H1 (cell line): Measurements from ENCODE around the gene WSCD2. TPM values are rescaled to one million over a fixed set of nuclear protein-coding genes. Genes with fewer than 3 reads are reported as not detected.

ENCODE experiments used
- CTCF ChIA-PET: fragments of 300-600 bp; sonication (Branson Sonifier 250); formaldehyde crosslinking; loops from one replicate; lab custom pipeline; 2021; ENCODE audit not compliant: partially characterized antibody; lab: Charles Lee
- POLR2A ChIA-PET: fragments of 300-600 bp; sonication (Branson Sonifier 250); formaldehyde crosslinking; loops from one replicate; lab custom pipeline; 2021; ENCODE audit warnings: inconsistent platforms; ENCODE audit not compliant: partially characterized antibody; lab: Charles Lee
- DNase-seq, 2 experiments: peaks; one replicate each; pipeline versions ENCODE4 v3.0.0 to v3.0.0-alpha.2; 2010 to 2022; ENCODE audit warnings: low spot score in 2 of 2, low read depth in 1 of 2, mixed read lengths in 1 of 2
- FAIRE-seq: peaks from 2 replicates; lab custom pipeline; 2011; peaks lifted over from hg19 to GRCh38; lab: Jason Lieb, UNC
- H2AFZ ChIP-seq: 2 replicates; pipeline ENCODE4 v1.8.1; 2012; ENCODE audit warnings: low read length, inconsistent platforms
- H2AK5ac ChIP-seq: 2 replicates; pipeline ENCODE4 v1.6.1; 2013; ENCODE audit warnings: low read depth, low read length
- H2BK120ac ChIP-seq: replicated peaks from 2 replicates; pipeline ENCODE3; 2013; ENCODE audit warnings: low read depth, low read length, inconsistent platforms
- H2BK12ac ChIP-seq: 2 replicates; pipeline ENCODE4 v1.6.1; 2013; ENCODE audit warnings: low read depth, low read length
- H2BK15ac ChIP-seq: 2 replicates; pipeline ENCODE4 v1.6.1; 2013; ENCODE audit warnings: low read length
- H2BK20ac ChIP-seq: 2 replicates; pipeline ENCODE4 v1.6.1; 2013; ENCODE audit warnings: low read length
- H2BK5ac ChIP-seq: 2 replicates; pipeline ENCODE4 v1.6.1; 2013; ENCODE audit warnings: low read depth, low read length
- H3K14ac ChIP-seq: 2 replicates; pipeline ENCODE4 v1.6.1; 2013; ENCODE audit warnings: inconsistent platforms; ENCODE audit not compliant: insufficient read length
- H3K18ac ChIP-seq: 2 replicates; pipeline ENCODE4 v1.6.1; 2013; ENCODE audit warnings: low read length; ENCODE audit errors: extremely low read depth
- H3K23ac ChIP-seq: 2 replicates; pipeline ENCODE4 v1.6.1; 2013; ENCODE audit warnings: inconsistent platforms; ENCODE audit not compliant: insufficient read length
- H3K23me2 ChIP-seq: 2 replicates; pipeline ENCODE4 v1.6.1; 2013; ENCODE audit warnings: low read depth, low read length
- H3K27ac ChIP-seq: 2 replicates; pipeline ENCODE4 v1.6.1; 2011; ENCODE audit warnings: low read depth, low read length, inconsistent platforms
- H3K27me3 ChIP-seq, 4 experiments: replicated peaks in 1 of 4; 1 replicate in 1 of 4; 2 replicates in 3 of 4; pipeline versions ENCODE4 v1.6.1 to v1.8.1; 2011 to 2013; ENCODE audit warnings: low read length in 3 of 4, mild to moderate bottlenecking in 3 of 4, inconsistent platforms in 2 of 4, mixed read lengths in 2 of 4, moderate library complexity in 1 of 4; ENCODE audit not compliant: control insufficient read depth in 3 of 4, insufficient read depth in 3 of 4; ENCODE audit errors: extremely low read depth in 1 of 4
- H3K36me3 ChIP-seq, 4 experiments: 2 replicates each; pipeline versions ENCODE4 v1.6.1 to v1.8.1; 2011 to 2013; ENCODE audit warnings: mild to moderate bottlenecking in 4 of 4, low read length in 3 of 4, moderate library complexity in 2 of 4, control low read depth in 1 of 4, inconsistent platforms in 1 of 4; ENCODE audit not compliant: insufficient read depth in 4 of 4, control insufficient read depth in 2 of 4
- H3K4ac ChIP-seq: replicated peaks from 2 replicates; pipeline ENCODE3; 2013; ENCODE audit warnings: low read length, low read depth, mixed read lengths, inconsistent platforms; ENCODE audit not compliant: insufficient read length
- H3K4me1 ChIP-seq, 4 experiments: replicated peaks in 1 of 4; 1 replicate in 1 of 4; 2 replicates in 3 of 4; pipeline versions ENCODE4 v1.6.1 to v1.8.1; 2011 to 2013; ENCODE audit warnings: low read length in 3 of 4, inconsistent platforms in 2 of 4, mixed read lengths in 1 of 4; ENCODE audit not compliant: insufficient read depth in 4 of 4, control insufficient read depth in 3 of 4
- H3K4me2 ChIP-seq, 2 experiments: 2 replicates each; pipeline versions ENCODE4 v1.6.1 to v1.8.1; 2011 to 2013; ENCODE audit warnings: low read depth in 2 of 2, low read length in 2 of 2, control low read depth in 1 of 2, inconsistent platforms in 1 of 2, mild to moderate bottlenecking in 1 of 2; ENCODE audit not compliant: insufficient read depth in 1 of 2
- H3K4me3 ChIP-seq, 4 experiments: fragments of 200-600, 300-600 bp in 1 of 4; sonication (generic), shearing (Covaris generic), sonication (Bioruptor Twin) in 1 of 4; 2 replicates each; pipeline versions ENCODE4 v1.5.1 to v1.8.1; 2011 to 2016; ENCODE audit warnings: low read length in 4 of 4, low read depth in 3 of 4, control low read depth in 2 of 4, inconsistent platforms in 2 of 4, mild to moderate bottlenecking in 2 of 4, mixed read lengths in 1 of 4, moderate library complexity in 1 of 4; ENCODE audit not compliant: insufficient read depth in 2 of 4; ENCODE audit errors: extremely low read depth in 1 of 4
- H3K56ac ChIP-seq: replicated peaks from 2 replicates; pipeline ENCODE3; 2013; ENCODE audit warnings: low read depth, mild to moderate bottlenecking, mixed read lengths, low read length, inconsistent platforms; ENCODE audit not compliant: insufficient read length
- H3K79me1 ChIP-seq: 2 replicates; pipeline ENCODE4 v1.6.1; 2013; ENCODE audit warnings: low read depth, low read length, control low read depth
- H3K79me2 ChIP-seq, 2 experiments: 2 replicates each; pipeline versions ENCODE4 v1.6.1 to v1.8.1; 2012 to 2013; ENCODE audit warnings: low read length in 2 of 2, mild to moderate bottlenecking in 2 of 2, inconsistent platforms in 1 of 2; ENCODE audit not compliant: insufficient read depth in 2 of 2, control insufficient read depth in 1 of 2
- H3K9ac ChIP-seq, 4 experiments: replicated peaks in 1 of 4; 1 replicate in 1 of 4; 2 replicates in 3 of 4; pipeline versions ENCODE4 v1.6.1 to v1.8.1; 2011 to 2013; ENCODE audit warnings: low read depth in 3 of 4, low read length in 3 of 4, control low read depth in 2 of 4, mild to moderate bottlenecking in 2 of 4, moderate library complexity in 2 of 4, inconsistent platforms in 1 of 4; ENCODE audit errors: extremely low read depth in 1 of 4
- H3K9me3 ChIP-seq, 2 experiments: 2 replicates each; pipeline versions ENCODE4 v1.6.1 to v1.8.1; 2012 to 2013; ENCODE audit warnings: mild to moderate bottlenecking in 2 of 2, moderate library complexity in 2 of 2, control low read depth in 1 of 2, inconsistent platforms in 1 of 2, low read depth in 1 of 2, low read length in 1 of 2, mixed read lengths in 1 of 2; ENCODE audit not compliant: insufficient read depth in 2 of 2
- H4K20me1 ChIP-seq, 2 experiments: replicated peaks in 1 of 2; 2 replicates each; pipeline versions ENCODE3 to v1.8.1; 2011 to 2013; ENCODE audit warnings: inconsistent platforms in 2 of 2, low read length in 2 of 2, mild to moderate bottlenecking in 1 of 2; ENCODE audit not compliant: insufficient read depth in 2 of 2, control insufficient read depth in 1 of 2
- H4K5ac ChIP-seq: 2 replicates; pipeline ENCODE4 v1.6.1; 2013; ENCODE audit warnings: low read length, low read depth, mixed read lengths, inconsistent platforms; ENCODE audit not compliant: insufficient read length
- H4K8ac ChIP-seq: 2 replicates; pipeline ENCODE4 v1.8.0; 2013; ENCODE audit warnings: mild to moderate bottlenecking, moderate library complexity, low read length, inconsistent platforms; ENCODE audit not compliant: insufficient read depth; ENCODE audit errors: extremely low read depth
- H4K91ac ChIP-seq: replicated peaks from 2 replicates; pipeline ENCODE3; 2013; ENCODE audit warnings: low read length, mixed read lengths, inconsistent platforms; ENCODE audit not compliant: insufficient read length
- ATF3 ChIP-seq: IDR thresholded peaks from 2 replicates; pipeline ENCODE4 v1.6.1; 2011; ENCODE audit warnings: low read depth, mild to moderate bottlenecking, low read length; ENCODE audit not compliant: insufficient read depth
- BCL11A ChIP-seq, 2 experiments: IDR thresholded peaks; one replicate each; pipeline ENCODE4 v1.6.1; 2011; ENCODE audit warnings: low read depth in 2 of 2, low read length in 2 of 2, mild to moderate bottlenecking in 2 of 2
- CHD2 ChIP-seq: IDR thresholded peaks from 2 replicates; pipeline ENCODE4 v1.6.1; 2012; ENCODE audit warnings: low read length, improper control_type of control experiment
- JUND ChIP-seq: IDR thresholded peaks from 2 replicates; pipeline ENCODE4 v1.6.1; 2011; ENCODE audit warnings: mild to moderate bottlenecking, improper control_type of control experiment, low read length
- KDM5A ChIP-seq: fragments of 200-600 bp; IDR thresholded peaks from 2 replicates; pipeline ENCODE4 v1.7.1; 2012; ENCODE audit warnings: mild to moderate bottlenecking, low read length, inconsistent platforms, mixed read lengths
- SUZ12 ChIP-seq: fragments of 200-600 bp; sonication (generic); IDR thresholded peaks from 2 replicates; pipeline ENCODE4 v1.6.1; 2012; ENCODE audit warnings: mild to moderate bottlenecking, inconsistent platforms, low read length, moderate library complexity, mixed read lengths
- TAF1 ChIP-seq: IDR thresholded peaks from 2 replicates; pipeline ENCODE4 v1.6.1; 2011; ENCODE audit warnings: mild to moderate bottlenecking, low read depth, low read length
- TAF7 ChIP-seq: optimal IDR thresholded peaks from 2 replicates; pipeline ENCODE3; 2011; ENCODE audit warnings: low read depth, mild to moderate bottlenecking, inconsistent platforms, low read length, moderate library complexity, borderline replicate concordance
- ZNF274 ChIP-seq: IDR thresholded peaks from 2 replicates; pipeline ENCODE4 v1.7.0; 2012; ENCODE audit warnings: low read length, borderline replicate concordance; ENCODE audit errors: extremely low read depth
- WGBS, 2 experiments: shearing (Covaris generic) in 1 of 2; methylation state at CpG; one replicate each; pipeline versions ENCODE4 v1.1.6 to v1.1.7; 2013 to 2015; ENCODE audit warnings: low lambda C conversion rate in 2 of 2, mixed read lengths in 2 of 2, inconsistent platforms in 1 of 2, low coverage in 1 of 2, missing lambda C conversion rate in 1 of 2; ENCODE audit not compliant: insufficient replicate concordance in 2 of 2, insufficient coverage in 1 of 2, insufficient read length in 1 of 2; ENCODE audit errors: extremely low coverage in 1 of 2, missing lambda C conversion rate in 1 of 2; 5-methylcytosine and 5-hydroxymethylcytosine counted together
- polyA plus RNA-seq, 7 experiments: library from polyadenylated mRNA; depleted of rRNA in 3 of 7; stranded (reverse) in 5 of 7; unstranded in 2 of 7; fragments of >200 nt in 5 of 7; fragments of 200-250 nt in 2 of 7; gene quantifications; 1 replicate in 5 of 7; 2 replicates in 1 of 7; 4 replicates in 1 of 7; pipeline versions ENCODE4 v1.2.1 to v1.2.3, GENCODE V29; 2011 to 2013; ENCODE audit warnings: missing spikeins in 2 of 7, mixed read lengths in 2 of 7
- total RNA-seq: library from RNA; stranded (reverse); fragmentation: NEBNext Ultra II Directional; extraction: Animal tissue kit (Norgen Biotek cat#: 25700); gene quantifications from 2 replicates; pipeline ENCODE4 v1.2.1, GENCODE V29; 2021
- TF ChIP-seq, protein P1 (sequence below): IDR thresholded peaks from 2 replicates; pipeline ENCODE4 v1.6.1; 2012; ENCODE audit warnings: inconsistent platforms
- TF ChIP-seq, protein P2 (sequence below): IDR thresholded peaks from 2 replicates; pipeline ENCODE4 v1.6.1; 2011; ENCODE audit warnings: low read length, improper control_type of control experiment

WSCD2 gene
- total and polyA plus RNA-seq, 2 of the 8 experiments (the other 6 are each of a cell fraction or from before 2014, with no cell fraction given) = 1.3 to 2.2 TPM

DNA sequence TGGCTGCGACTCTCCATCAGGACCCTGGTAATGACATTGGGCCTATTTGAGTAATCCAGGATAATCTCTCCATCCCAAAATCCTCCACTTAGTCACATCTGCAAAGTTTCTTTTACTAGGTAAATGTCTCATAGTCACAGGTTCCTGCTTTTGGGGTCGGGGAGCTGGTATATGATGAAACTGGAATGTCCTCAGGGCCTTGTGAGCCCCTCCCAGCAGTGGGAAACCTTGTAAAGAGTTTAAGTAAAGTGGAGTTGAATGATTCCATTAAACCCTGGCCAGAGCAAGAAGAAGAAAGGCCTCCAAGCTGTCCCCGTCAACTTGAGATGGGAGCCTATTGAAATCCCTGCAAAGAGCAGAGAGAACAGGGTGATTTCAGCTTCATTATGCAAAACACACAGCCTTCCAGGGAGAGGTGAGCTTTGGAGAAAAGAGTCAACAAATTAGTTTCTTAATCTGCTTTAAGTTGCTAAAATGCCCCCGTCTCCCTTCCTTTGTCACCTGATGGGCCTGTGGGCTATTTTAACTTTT is 12.6 kb downstream of the WSCD2 start:
- no peak overlapping the region for H3K56ac ChIP-seq
- H4K91ac ChIP-seq = no peak overlapping the region
- ChIA-PET POLR2A (interaction anchor here (0.7 to 1.3 kb wide), 3 partner anchors 9 to 11 kb away, joined by 3 read pairs; no protein-coding TSS in a partner anchor), CTCF (interaction anchor here (0.7 to 8.5 kb wide), 7 partner anchors 12 to 353 kb away, joined by 3 to 64 read pairs (median 5); partner anchors contain the start of gene WSCD2)
- no peak overlapping the region for H2BK20ac ChIP-seq
- H2AK5ac ChIP-seq = no peak overlapping the region
- no peak overlapping the region for H2BK120ac ChIP-seq
- 47% methylated on average over 4 of the region's 4 CpGs; no CpG with 5 or more reads in 1 of the 2 experiments for WGBS, 2 experiments
- no peak overlapping the region for H3K9ac ChIP-seq
- peaks cover 3 to 10% (median 9%) of the 10 kb centered on the region in 4 experiments; a peak in 6 of 7 replicates for H3K4me1 ChIP-seq
- no peak for FAIRE-seq
- H3K18ac ChIP-seq = no peak overlapping the region
- no peak overlapping the region for H2BK12ac ChIP-seq
- no peaks in the 10 kb centered on the region for H3K27me3 ChIP-seq
- H3K79me1 ChIP-seq = no peaks in the 10 kb centered on the region
- H3K36me3 ChIP-seq = no peaks in the 10 kb centered on the region
- no peak overlapping the region for H2BK5ac ChIP-seq
- no peaks in the 10 kb centered on the region for H4K20me1 ChIP-seq
- H3K9me3 ChIP-seq = no peaks in the 10 kb centered on the region
- H2AFZ ChIP-seq = no peak overlapping the region
- H3K23me2 ChIP-seq = no peaks in the 10 kb centered on the region
- H3K23ac ChIP-seq = no peak overlapping the region
- H4K8ac ChIP-seq = no peak overlapping the region
- peak overlapping the region in 1 of 2 experiments; percentile 16; a peak in 1 of 4 replicates for H3K4me2 ChIP-seq
- no peaks in the 10 kb centered on the region for H3K79me2 ChIP-seq
- no peak for DNase-seq
- no peak overlapping the region for H3K14ac ChIP-seq
- no peak overlapping the region for H4K5ac ChIP-seq
- no peak overlapping the region for H3K4ac ChIP-seq
- no peak overlapping the region for H3K4me3 ChIP-seq
- H3K27ac ChIP-seq = no peak overlapping the region
- H2BK15ac ChIP-seq = no peak overlapping the region
- no peak for TF ChIP-seq SUZ12
- TF ChIP-seq, protein P1, sequence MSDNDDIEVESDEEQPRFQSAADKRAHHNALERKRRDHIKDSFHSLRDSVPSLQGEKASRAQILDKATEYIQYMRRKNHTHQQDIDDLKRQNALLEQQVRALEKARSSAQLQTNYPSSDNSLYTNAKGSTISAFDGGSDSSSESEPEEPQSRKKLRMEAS = no peak
- no peak for TF ChIP-seq BCL11A (IDR thresholded peaks at IDR 0.05; ENCODE audit: low read depth in 2 of 2, low read length in 2 of 2)
- TF ChIP-seq, protein P2, sequence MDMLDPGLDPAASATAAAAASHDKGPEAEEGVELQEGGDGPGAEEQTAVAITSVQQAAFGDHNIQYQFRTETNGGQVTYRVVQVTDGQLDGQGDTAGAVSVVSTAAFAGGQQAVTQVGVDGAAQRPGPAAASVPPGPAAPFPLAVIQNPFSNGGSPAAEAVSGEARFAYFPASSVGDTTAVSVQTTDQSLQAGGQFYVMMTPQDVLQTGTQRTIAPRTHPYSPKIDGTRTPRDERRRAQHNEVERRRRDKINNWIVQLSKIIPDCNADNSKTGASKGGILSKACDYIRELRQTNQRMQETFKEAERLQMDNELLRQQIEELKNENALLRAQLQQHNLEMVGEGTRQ = no peak
- no peak for TF ChIP-seq TAF1
- TF ChIP-seq JUND = no peak
- no peak for TF ChIP-seq KDM5A
- TF ChIP-seq TAF7 = no peak
- TF ChIP-seq ZNF274 = no peak
- no peak for TF ChIP-seq CHD2
- TF ChIP-seq ATF3 = no peak
